Measurements from ENCODE around the gene NTM. TPM values are rescaled to one million over a fixed set of nuclear protein-coding genes. Genes with fewer than 3 reads are reported as not detected.

NTM gene
- total RNA-seq, 1 experiment from 2014 or later: 16.4 TPM

- TF ChIP-seq GABPB1 (CRISPR knock-in tag; IDR thresholded peaks at IDR 0.05) (no peak), AR (CRISPR knock-in tag; IDR thresholded peaks at IDR 0.05) (no peak), ZNF281 (CRISPR knock-in tag; IDR thresholded peaks at IDR 0.05) (no peak), CBFB (CRISPR knock-in tag; IDR thresholded peaks at IDR 0.05; ENCODE audit: low read depth) (no peak), GRHL2 (CRISPR knock-in tag; IDR thresholded peaks at IDR 0.05; ENCODE audit: insufficient replicate concordance, severe bottlenecking) (no peak), STAT6 (CRISPR knock-in tag; conservative IDR thresholded peaks at IDR 0.05; ENCODE audit: low read depth) (no peak), ZNF317 (CRISPR knock-in tag; IDR thresholded peaks at IDR 0.05; ENCODE audit: borderline replicate concordance, low read depth) (no peak), JAZF1 (CRISPR knock-in tag; IDR thresholded peaks at IDR 0.05) (no peak), PREB (CRISPR knock-in tag; IDR thresholded peaks at IDR 0.05; ENCODE audit: borderline replicate concordance) (no peak), MYBL2 (CRISPR knock-in tag; IDR thresholded peaks at IDR 0.05) (no peak), SP1 (CRISPR knock-in tag; conservative IDR thresholded peaks at IDR 0.05) (no peak), ATF6 (CRISPR knock-in tag; IDR thresholded peaks at IDR 0.05) (no peak), ZNF396 (CRISPR knock-in tag; IDR thresholded peaks at IDR 0.05; ENCODE audit: borderline replicate concordance) (no peak)
These were observed 887.5 kb downstream of the NTM start (continued) for GRCh38 chr11:132257871-132258270.

GRCh38 chr11:132258875-132259274 is 888.5 kb downstream of the NTM start:
- no peaks in the 10 kb centered on the region for H3K36me3 Mint-ChIP-seq
- no peaks in the 10 kb centered on the region for H3K9me3 Mint-ChIP-seq
- ChIA-PET POLR2A (no interaction called here), CTCF (no interaction called here)
- DNase-seq (ENCODE audit: low spot score) (no peak), ATAC-seq (no peak)
- no peaks in the 10 kb centered on the region for H3K4me1 Mint-ChIP-seq
- H3K27me3 Mint-ChIP-seq (ENCODE audit: low read depth): no peaks in the 10 kb centered on the region
- H3K4me3 Mint-ChIP-seq: no peak overlapping the region
- H3K27ac Mint-ChIP-seq: no peak overlapping the region
- no peak for TF ChIP-seq SMAD3 (CRISPR knock-in tag; IDR thresholded peaks at IDR 0.05; ENCODE audit: borderline replicate concordance)
- TF ChIP-seq AFF4 (CRISPR knock-in tag; IDR thresholded peaks at IDR 0.05; ENCODE audit: borderline replicate concordance): no peak
- TF ChIP-seq MXD4 (CRISPR knock-in tag; IDR thresholded peaks at IDR 0.05; ENCODE audit: borderline replicate concordance): no peak
- no peak for TF ChIP-seq SOX15 (CRISPR knock-in tag; IDR thresholded peaks at IDR 0.05)
- no peak for TF ChIP-seq EMX1 (CRISPR knock-in tag; IDR thresholded peaks at IDR 0.05)
- TF ChIP-seq ZNF416 (CRISPR knock-in tag; IDR thresholded peaks at IDR 0.05): no peak
- TF ChIP-seq E2F5 (CRISPR knock-in tag; IDR thresholded peaks at IDR 0.05): no peak
- no peak for TF ChIP-seq ZNF138 (CRISPR knock-in tag; conservative IDR thresholded peaks at IDR 0.05)
